Panc1 (cell line): ENCODE results near the gene SFMBT1. TPM values are rescaled to one million over a fixed set of nuclear protein-coding genes. Genes with fewer than 3 reads are reported as not detected.
"Not testable (repeated sequence)": the region's sequence is repeated elsewhere in the genome, so short reads cannot be mapped to it uniquely, and the experiment has no call there.

Experiments
- ATAC-seq: fragments of 200-7000 bp; cut with Tn5 transposase; 2 replicates; pipeline ENCODE4 v1.9.1; 2020; ENCODE audit warnings: mild to moderate bottlenecking, moderate library complexity
- BruUV-seq: library from RNA; stranded (reverse); fragments of 400-500 nt; replicated peaks from 2 replicates; lab custom pipeline; 2021; lab: Mats Ljungman, UMichigan
- CTCF ChIA-PET: fragments of 300-600 bp; sonication (Branson Sonifier 250); formaldehyde crosslinking; loops from one replicate; lab custom pipeline; 2022; ENCODE audit warnings: antibody characterized with exemption; lab: Charles Lee
- POLR2A ChIA-PET: fragments of 300-600 bp; sonication (Branson Sonifier 250); formaldehyde crosslinking; loops from one replicate; lab custom pipeline; 2022; ENCODE audit warnings: antibody characterized with exemption; lab: Charles Lee
- DNase-seq: peaks from one replicate; pipeline ENCODE4 v3.0.0-alpha.2; 2010; ENCODE audit warnings: low read depth, low spot score
- H3K27ac ChIP-seq: 2 replicates; pipeline ENCODE4 v1.5.1; 2011; ENCODE audit warnings: mild to moderate bottlenecking, low read length, inconsistent platforms
- H3K27me3 ChIP-seq: fragments of 200-500 bp; sonication (Bioruptor generic); 2 replicates; pipeline ENCODE4 v1.6.0; 2014; ENCODE audit warnings: low read length, inconsistent platforms; ENCODE audit not compliant: control insufficient read depth, insufficient read depth
- H3K36me3 ChIP-seq: fragments of 200-500 bp; sonication (Bioruptor generic); 2 replicates; pipeline ENCODE4 v1.5.1; 2014; ENCODE audit warnings: inconsistent platforms, mild to moderate bottlenecking, low read length, moderate library complexity; ENCODE audit not compliant: control insufficient read depth, insufficient read depth
- H3K4me1 ChIP-seq: 2 replicates; pipeline ENCODE4 v1.5.1; 2011; ENCODE audit warnings: inconsistent platforms, mild to moderate bottlenecking, low read length, moderate library complexity; ENCODE audit not compliant: control insufficient read depth, insufficient read depth
- H3K4me3 ChIP-seq, 2 experiments: 2 replicates each; pipeline ENCODE4 v1.5.1; 2011 to 2012; ENCODE audit warnings: low read depth in 2 of 2, low read length in 2 of 2, mild to moderate bottlenecking in 2 of 2, inconsistent platforms in 1 of 2, moderate library complexity in 1 of 2
- H3K9me3 ChIP-seq: fragments of 200-500 bp; sonication (Bioruptor generic); 2 replicates; pipeline ENCODE4 v1.5.1; 2014; ENCODE audit warnings: low read depth, mild to moderate bottlenecking, inconsistent platforms, low read length, moderate library complexity; ENCODE audit not compliant: control insufficient read depth, insufficient read depth
- POLR2AphosphoS5 ChIP-seq: IDR thresholded peaks from 2 replicates; pipeline ENCODE4 v1.6.1; 2012; ENCODE audit warnings: mild to moderate bottlenecking, low read depth, low read length, moderate library complexity
- SIN3A ChIP-seq: IDR thresholded peaks from 2 replicates; pipeline ENCODE4 v1.6.1; 2012; ENCODE audit warnings: low read depth, mild to moderate bottlenecking, low read length, moderate library complexity, borderline replicate concordance; ENCODE audit not compliant: insufficient read depth
- TCF7L2 ChIP-seq: IDR thresholded peaks from 2 replicates; pipeline ENCODE4 v1.6.1; 2011; ENCODE audit warnings: mild to moderate bottlenecking, low read depth, low read length, inconsistent platforms
- in situ Hi-C: cut with HindIII; loops from 2 replicates; pipeline ENCODE4 v1.10.0; 2016; ENCODE audit warnings: low sequenced_read_pairs, low pct_unique_long_range_greater_than_20kb
- intact Hi-C: fragments of 100-400 bp; cut with micrococcal nuclease; formaldehyde crosslinking; loops from one replicate; pipeline ENCODE4 v1.10.0; 2022; ENCODE audit not compliant: unreplicated experiment
- total RNA-seq: library from RNA; stranded (reverse); gene quantifications from one replicate; pipeline ENCODE4 v1.2.1, GENCODE V29; 2021; ENCODE audit not compliant: unreplicated experiment
- TF ChIP-seq, protein P1 (sequence below), 2 experiments: IDR thresholded peaks; 2 replicates each; pipeline ENCODE4 v1.6.1; 2011 to 2012; ENCODE audit warnings: low read depth in 2 of 2, control low read depth in 1 of 2, low read length in 1 of 2, mild to moderate bottlenecking in 1 of 2, moderate library complexity in 1 of 2; ENCODE audit not compliant: insufficient read depth in 1 of 2
- TF ChIP-seq, protein P2 (sequence below): fragments of 450-650 bp; IDR thresholded peaks from 2 replicates; pipeline ENCODE4 v1.5.1; 2017; ENCODE audit warnings: mild to moderate bottlenecking

Gene SFMBT1
- total RNA-seq, 1 experiment from 2014 or later: 24.4 TPM

DNA sequence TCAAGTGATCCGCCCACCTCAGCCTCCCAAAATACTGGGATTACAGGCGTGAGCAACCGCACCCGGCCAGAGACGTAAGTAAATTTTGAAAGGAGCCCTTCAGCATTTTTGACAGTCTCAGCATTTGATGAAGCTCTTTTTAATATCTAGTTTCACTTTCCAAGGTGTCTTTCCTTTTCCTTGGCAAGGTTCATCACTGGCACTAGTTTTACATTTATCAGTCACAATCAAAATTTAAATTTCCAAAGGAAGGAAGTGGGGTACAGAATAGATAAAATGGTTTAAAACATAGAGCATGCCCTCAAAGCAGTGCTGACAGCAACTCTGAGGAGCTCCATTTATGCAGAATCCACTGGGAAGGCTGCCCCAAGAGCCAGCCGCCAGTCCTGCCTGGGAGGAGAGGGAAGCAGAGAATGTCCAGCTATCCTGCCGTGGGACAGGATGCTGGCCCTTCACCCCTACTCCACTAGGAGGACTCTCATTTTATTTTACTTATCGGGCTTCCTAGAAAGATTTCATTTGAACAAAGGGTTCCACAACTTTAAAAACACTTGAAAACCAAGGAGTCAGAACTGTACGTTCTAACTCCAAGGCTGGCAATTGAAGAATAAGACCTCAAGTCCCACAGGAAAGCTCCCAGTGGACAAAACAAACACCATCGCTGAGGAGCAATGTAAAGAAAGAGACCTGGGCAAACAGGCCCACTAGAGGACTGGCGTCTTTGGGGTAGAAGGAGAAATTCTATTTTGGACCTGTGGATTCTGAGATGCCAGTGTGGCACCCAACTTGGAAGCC lies 9.9 kb downstream of the SFMBT1 start:
- Histone ChIP-seq H3K4me3 (no peak overlapping the region), H3K27ac (no peak overlapping the region), H3K27me3 (no peaks in the 10 kb centered on the region), H3K4me1 (peaks cover 25% of the 10 kb centered on the region), H3K36me3 (no peaks in the 10 kb centered on the region), H3K9me3 (no peaks in the 10 kb centered on the region)
- no TSS peak for BruUV-seq
- intact Hi-C loops: no loop called here
- no peak for DNase-seq
- POLR2A ChIA-PET: no interaction called here
- TF ChIP-seq, protein P1, sequence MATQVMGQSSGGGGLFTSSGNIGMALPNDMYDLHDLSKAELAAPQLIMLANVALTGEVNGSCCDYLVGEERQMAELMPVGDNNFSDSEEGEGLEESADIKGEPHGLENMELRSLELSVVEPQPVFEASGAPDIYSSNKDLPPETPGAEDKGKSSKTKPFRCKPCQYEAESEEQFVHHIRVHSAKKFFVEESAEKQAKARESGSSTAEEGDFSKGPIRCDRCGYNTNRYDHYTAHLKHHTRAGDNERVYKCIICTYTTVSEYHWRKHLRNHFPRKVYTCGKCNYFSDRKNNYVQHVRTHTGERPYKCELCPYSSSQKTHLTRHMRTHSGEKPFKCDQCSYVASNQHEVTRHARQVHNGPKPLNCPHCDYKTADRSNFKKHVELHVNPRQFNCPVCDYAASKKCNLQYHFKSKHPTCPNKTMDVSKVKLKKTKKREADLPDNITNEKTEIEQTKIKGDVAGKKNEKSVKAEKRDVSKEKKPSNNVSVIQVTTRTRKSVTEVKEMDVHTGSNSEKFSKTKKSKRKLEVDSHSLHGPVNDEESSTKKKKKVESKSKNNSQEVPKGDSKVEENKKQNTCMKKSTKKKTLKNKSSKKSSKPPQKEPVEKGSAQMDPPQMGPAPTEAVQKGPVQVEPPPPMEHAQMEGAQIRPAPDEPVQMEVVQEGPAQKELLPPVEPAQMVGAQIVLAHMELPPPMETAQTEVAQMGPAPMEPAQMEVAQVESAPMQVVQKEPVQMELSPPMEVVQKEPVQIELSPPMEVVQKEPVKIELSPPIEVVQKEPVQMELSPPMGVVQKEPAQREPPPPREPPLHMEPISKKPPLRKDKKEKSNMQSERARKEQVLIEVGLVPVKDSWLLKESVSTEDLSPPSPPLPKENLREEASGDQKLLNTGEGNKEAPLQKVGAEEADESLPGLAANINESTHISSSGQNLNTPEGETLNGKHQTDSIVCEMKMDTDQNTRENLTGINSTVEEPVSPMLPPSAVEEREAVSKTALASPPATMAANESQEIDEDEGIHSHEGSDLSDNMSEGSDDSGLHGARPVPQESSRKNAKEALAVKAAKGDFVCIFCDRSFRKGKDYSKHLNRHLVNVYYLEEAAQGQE (IDR thresholded peaks at IDR 0.05; ENCODE audit: insufficient read depth in 1 of 2, low read depth in 2 of 2, low read length in 1 of 2): no peak
- TF ChIP-seq, protein P2, sequence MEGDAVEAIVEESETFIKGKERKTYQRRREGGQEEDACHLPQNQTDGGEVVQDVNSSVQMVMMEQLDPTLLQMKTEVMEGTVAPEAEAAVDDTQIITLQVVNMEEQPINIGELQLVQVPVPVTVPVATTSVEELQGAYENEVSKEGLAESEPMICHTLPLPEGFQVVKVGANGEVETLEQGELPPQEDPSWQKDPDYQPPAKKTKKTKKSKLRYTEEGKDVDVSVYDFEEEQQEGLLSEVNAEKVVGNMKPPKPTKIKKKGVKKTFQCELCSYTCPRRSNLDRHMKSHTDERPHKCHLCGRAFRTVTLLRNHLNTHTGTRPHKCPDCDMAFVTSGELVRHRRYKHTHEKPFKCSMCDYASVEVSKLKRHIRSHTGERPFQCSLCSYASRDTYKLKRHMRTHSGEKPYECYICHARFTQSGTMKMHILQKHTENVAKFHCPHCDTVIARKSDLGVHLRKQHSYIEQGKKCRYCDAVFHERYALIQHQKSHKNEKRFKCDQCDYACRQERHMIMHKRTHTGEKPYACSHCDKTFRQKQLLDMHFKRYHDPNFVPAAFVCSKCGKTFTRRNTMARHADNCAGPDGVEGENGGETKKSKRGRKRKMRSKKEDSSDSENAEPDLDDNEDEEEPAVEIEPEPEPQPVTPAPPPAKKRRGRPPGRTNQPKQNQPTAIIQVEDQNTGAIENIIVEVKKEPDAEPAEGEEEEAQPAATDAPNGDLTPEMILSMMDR: no peak
- TF ChIP-seq POLR2AphosphoS5 (no peak), TCF7L2 (no peak), SIN3A (no peak)
- CTCF ChIA-PET: no interaction called here
- in situ Hi-C loops: no loop called here
- ATAC-seq: no peak

DNA sequence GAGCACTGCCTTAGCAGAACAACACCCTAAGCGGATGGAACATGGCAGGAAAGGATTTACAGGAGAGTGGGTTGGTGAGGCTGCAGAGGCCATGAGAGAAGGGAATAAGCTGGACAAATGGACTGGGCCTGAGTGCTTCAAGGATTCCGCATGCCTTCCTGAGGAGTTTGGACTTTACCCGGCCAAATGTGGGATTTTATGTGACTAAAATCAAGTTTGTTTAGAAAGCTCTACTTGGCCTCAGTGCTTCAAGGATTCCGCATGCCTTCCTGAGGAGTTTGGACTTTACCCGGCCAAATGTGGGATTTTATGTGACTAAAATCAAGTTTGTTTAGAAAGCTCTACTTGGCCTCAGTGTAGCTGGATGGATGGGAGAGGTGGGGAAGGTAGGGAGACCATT lies 10.9 kb downstream of the SFMBT1 start:
- POLR2A ChIA-PET: interaction anchor here (0.7 kb wide), 1 partner anchor 48 kb away, joined by 3 read pairs; no protein-coding TSS in a partner anchor
- H3K36me3 ChIP-seq, CTCF ChIA-PET, H3K27me3 ChIP-seq, DNase-seq, H3K9me3 ChIP-seq, in situ Hi-C loops, ATAC-seq, H3K27ac ChIP-seq, intact Hi-C loops, H3K4me3 ChIP-seq, BruUV-seq: not testable (repeated sequence)
- H3K4me1 ChIP-seq: peaks cover 17% of the 10 kb centered on the region

DNA sequence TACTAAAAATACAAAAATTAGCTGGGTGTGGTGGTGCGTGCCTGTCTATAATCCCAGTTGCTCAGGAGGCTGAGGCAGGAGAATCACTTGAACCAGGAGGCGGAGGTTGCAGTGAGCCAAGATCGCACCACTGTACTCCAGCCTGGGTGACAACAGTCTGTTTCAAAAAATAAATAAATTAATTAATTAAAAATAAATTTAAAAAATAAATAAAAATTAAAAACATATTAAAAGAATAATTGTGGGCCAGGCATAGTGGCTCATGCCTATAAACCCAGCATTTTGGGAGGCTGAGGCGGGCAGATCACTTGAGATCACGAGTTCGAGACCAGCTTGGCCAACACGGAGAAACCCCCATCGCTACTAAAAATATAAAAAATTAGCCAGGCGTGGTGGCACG lies 11.5 kb downstream of the SFMBT1 start:
- H3K9me3 ChIP-seq, intact Hi-C loops, H3K27me3 ChIP-seq, BruUV-seq, POLR2A ChIA-PET, H3K27ac ChIP-seq, in situ Hi-C loops, H3K36me3 ChIP-seq, ATAC-seq, CTCF ChIA-PET, DNase-seq, H3K4me3 ChIP-seq: not testable (repeated sequence)
- peaks cover 11% of the 10 kb centered on the region for H3K4me1 ChIP-seq
